ENCODE results near the gene SLC49A4.
"Not testable (repeated sequence)": the region's sequence is repeated elsewhere in the genome, so short reads cannot be mapped to it uniquely, and the experiment has no call there.

SLC49A4 gene

GRCh38 chr3:122794779-122795673 lies at the start of gene SLC49A4:
SLC49A4 (plus strand) TSS chr3:122795069; CDS start chr3:122795193, 124 bp downstream.
- no peak for DNase-seq

GRCh38 chr3:122745369-122746021 lies 49.4 kb upstream of the SLC49A4 start:
- no peak for DNase-seq

- DNase-seq: not testable (repeated sequence)
Observed at GRCh38 chr3:122747295-122747694, 47.6 kb upstream of the SLC49A4 start.

- DNase-seq: no peak
Observed at GRCh38 chr3:122748347-122748746, 46.5 kb upstream of the SLC49A4 start.

GRCh38 chr3:122754929-122755328 lies 39.9 kb upstream of the SLC49A4 start:
- no peak for DNase-seq

GRCh38 chr3:122755491-122755890 lies 39.4 kb upstream of the SLC49A4 start:
- DNase-seq: no peak

- no peak for DNase-seq
Observed at GRCh38 chr3:122758877-122759560, 35.9 kb upstream of the SLC49A4 start.

GRCh38 chr3:122760453-122761271 lies 34.2 kb upstream of the SLC49A4 start:
- DNase-seq: no peak

- DNase-seq: no peak
Observed at GRCh38 chr3:122766430-122766829, 28.4 kb upstream of the SLC49A4 start.

GRCh38 chr3:122767540-122768372 lies 27.1 kb upstream of the SLC49A4 start:
- no peak for DNase-seq

GRCh38 chr3:122770521-122771202 lies 24.2 kb upstream of the SLC49A4 start:
- no peak for DNase-seq

GRCh38 chr3:122772827-122773226 lies 22.0 kb upstream of the SLC49A4 start:
- no peak for DNase-seq

GRCh38 chr3:122773944-122774509 lies 20.8 kb upstream of the SLC49A4 start:
- DNase-seq: no peak

GRCh38 chr3:122774564-122774963 lies 20.3 kb upstream of the SLC49A4 start:
- DNase-seq: no peak

GRCh38 chr3:122776675-122777468 lies 18.0 kb upstream of the SLC49A4 start:
- no peak for DNase-seq

- no peak for DNase-seq
Observed at GRCh38 chr3:122777563-122777962, 17.3 kb upstream of the SLC49A4 start.

- no peak for DNase-seq
Observed at GRCh38 chr3:122782804-122783203, 12.1 kb upstream of the SLC49A4 start.

GRCh38 chr3:122784436-122784835 lies 10.4 kb upstream of the SLC49A4 start:
- no peak for DNase-seq

- no peak for DNase-seq
Observed at GRCh38 chr3:122785231-122785630, 9.6 kb upstream of the SLC49A4 start.

GRCh38 chr3:122786066-122786465 lies 8.8 kb upstream of the SLC49A4 start:
- DNase-seq: no peak

All from activated naive CD4-positive, alpha-beta T cell (primary cell).